ENCODE measurements around the gene GPR158. TPM values are rescaled to one million over a fixed set of nuclear protein-coding genes. Genes with fewer than 3 reads are reported as not detected.
"Not testable (repeated sequence)": the region's sequence is repeated elsewhere in the genome, so short reads cannot be mapped to it uniquely, and the experiment has no call there.

Gene GPR158
- total RNA-seq, 1 experiment from 2014 or later = 12.3 TPM

DNA sequence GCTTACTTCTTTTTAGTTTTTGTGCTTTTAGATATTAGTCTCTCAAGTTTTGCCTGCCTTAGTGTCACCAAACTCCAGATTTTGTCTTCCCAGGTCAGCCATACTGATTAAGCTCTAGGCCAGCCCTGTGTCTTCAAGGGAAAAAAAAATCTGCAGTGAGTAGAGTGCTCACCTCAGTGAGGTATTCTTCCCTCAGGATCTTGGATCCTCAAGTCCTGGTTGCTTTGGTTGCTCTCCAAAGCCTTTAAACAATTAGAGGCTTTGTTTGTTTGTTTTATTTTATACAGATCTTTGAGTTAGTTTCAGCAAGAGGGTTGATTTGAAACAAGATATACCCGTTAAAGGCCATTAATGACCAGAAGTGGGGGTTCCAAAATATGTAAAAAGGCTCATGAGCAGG is 165.2 kb downstream of the GPR158 start:
- in situ Hi-C loops (cut with HindIII; ENCODE audit: low pct_unique_long_range_greater_than_20kb, low sequenced_read_pairs) = no loop called here
- DNase-seq (ENCODE audit: low read depth, low spot score) = no peak

- in situ Hi-C loops (cut with HindIII; ENCODE audit: low pct_unique_long_range_greater_than_20kb, low sequenced_read_pairs) = no loop called here
Observed at GRCh38 chr10:25349520-25349919, 174.7 kb downstream of the GPR158 start.

GRCh38 chr10:25356609-25357008 is 181.8 kb downstream of the GPR158 start:
- no peak for DNase-seq (ENCODE audit: low read depth, low spot score)
- in situ Hi-C loops (cut with HindIII; ENCODE audit: low pct_unique_long_range_greater_than_20kb, low sequenced_read_pairs) = no loop called here

More at GRCh38 chr10:25349520-25349919, 174.7 kb downstream of the GPR158 start:
- no peak for DNase-seq (ENCODE audit: low read depth, low spot score)

- no peak for DNase-seq (ENCODE audit: low read depth, low spot score)
- in situ Hi-C loops (cut with HindIII; ENCODE audit: low pct_unique_long_range_greater_than_20kb, low sequenced_read_pairs) = no loop called here
Observed at GRCh38 chr10:25357269-25357668, 182.5 kb downstream of the GPR158 start.

GRCh38 chr10:25382029-25382810 is 207.4 kb downstream of the GPR158 start:
- no peak for DNase-seq (ENCODE audit: low read depth, low spot score)
- in situ Hi-C loops (cut with HindIII; ENCODE audit: low pct_unique_long_range_greater_than_20kb, low sequenced_read_pairs) = no loop called here

DNA sequence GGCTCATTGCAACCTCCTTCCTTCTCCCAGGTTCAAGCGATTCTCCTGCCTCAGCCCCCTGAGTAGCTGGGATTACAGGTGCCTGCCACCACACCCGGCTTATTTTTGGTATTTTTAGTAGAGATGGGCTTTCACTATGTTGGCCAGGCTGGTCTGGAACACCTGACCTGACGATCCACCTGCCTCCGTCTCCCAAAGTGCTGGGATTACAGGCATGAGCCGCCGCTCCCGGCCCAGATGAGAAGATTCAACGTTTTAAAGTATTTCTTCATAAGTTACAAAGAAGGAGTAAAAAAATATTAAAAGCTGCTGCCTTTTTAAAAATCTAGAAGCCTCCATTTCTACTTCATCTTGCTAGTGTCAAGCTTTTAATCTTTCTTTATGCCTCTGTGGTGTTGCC is 208.1 kb downstream of the GPR158 start:
- in situ Hi-C loops (cut with HindIII; ENCODE audit: low pct_unique_long_range_greater_than_20kb, low sequenced_read_pairs); DNase-seq (ENCODE audit: low read depth, low spot score): not testable (repeated sequence)

DNA sequence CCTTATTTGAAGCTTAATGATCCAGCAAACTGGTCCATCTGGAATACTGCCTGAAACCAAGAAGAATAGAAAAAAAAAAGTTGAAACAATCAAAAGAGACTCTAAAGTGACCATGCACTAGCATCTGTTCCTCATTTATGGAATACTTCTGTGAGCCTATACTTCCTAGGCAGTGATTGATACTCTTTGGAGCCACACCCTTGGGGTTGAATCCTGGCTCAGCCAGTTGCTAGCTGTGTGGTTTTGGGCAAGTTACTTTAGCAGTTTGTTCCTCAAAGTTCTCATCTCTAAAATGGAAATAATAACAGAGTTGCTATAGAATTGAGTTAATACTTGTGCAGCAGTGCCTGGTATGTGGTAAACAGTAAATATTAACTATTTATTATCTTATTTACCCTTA is 208.9 kb downstream of the GPR158 start:
- DNase-seq (ENCODE audit: low read depth, low spot score) = no peak
- in situ Hi-C loops (cut with HindIII; ENCODE audit: low pct_unique_long_range_greater_than_20kb, low sequenced_read_pairs) = no loop called here

- DNase-seq (ENCODE audit: low read depth, low spot score) = no peak
- in situ Hi-C loops (cut with HindIII; ENCODE audit: low pct_unique_long_range_greater_than_20kb, low sequenced_read_pairs) = no loop called here
Observed at GRCh38 chr10:25384618-25385017, 209.8 kb downstream of the GPR158 start.

DNA sequence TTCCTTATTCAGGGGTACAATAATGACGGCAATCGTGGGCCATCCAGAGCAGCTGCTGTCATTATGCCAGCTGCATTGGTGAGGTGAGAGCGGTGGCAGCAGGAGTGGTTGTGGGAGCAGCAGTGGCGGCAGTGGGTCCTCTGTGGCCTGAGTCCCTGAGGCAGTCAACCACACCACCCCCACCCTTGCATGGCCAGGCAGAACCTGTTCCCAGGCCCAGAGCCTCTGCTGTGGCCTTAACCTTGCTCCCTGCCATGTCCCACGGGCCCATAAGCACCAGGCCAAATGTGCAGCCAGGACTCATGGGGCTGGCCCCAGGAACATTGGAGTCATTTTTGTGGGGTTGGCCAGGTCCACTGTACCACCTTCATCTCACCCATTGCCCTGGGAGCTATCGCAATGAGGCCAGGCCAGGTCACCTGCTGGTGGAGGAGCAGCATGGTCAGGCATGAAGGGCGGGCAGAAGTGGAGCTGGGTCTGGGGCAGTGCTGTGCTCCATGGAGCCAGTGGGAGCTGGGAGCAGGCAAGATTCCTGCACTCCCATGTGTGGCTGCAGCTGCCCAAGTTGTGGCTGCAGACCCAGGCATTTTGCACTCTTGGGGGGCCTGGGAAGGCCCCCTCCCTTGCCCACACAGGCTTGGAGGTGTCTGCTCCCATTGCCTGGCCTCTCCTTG is 213.5 kb downstream of the GPR158 start:
- in situ Hi-C loops (cut with HindIII; ENCODE audit: low pct_unique_long_range_greater_than_20kb, low sequenced_read_pairs) = no loop called here
- DNase-seq (ENCODE audit: low read depth, low spot score) = no peak

DNA sequence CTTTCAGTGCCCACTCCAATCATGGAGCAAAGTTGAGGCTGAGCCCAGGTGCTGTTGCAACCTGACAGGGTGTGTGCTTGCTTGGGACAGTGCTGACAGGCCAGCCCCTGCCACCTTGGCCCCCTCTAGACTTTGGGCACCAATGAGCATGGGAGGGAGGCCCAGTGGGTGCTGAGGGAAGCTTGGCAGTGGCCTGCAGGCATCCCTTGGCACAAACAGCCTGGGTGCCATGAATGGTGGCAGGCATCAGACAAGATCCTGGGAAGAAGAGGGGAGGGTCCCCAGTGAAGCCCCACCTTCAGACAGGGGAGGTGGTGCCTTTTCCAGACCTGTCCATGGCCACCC is 214.0 kb downstream of the GPR158 start:
- in situ Hi-C loops (cut with HindIII; ENCODE audit: low pct_unique_long_range_greater_than_20kb, low sequenced_read_pairs) = no loop called here
- DNase-seq (ENCODE audit: low read depth, low spot score) = no peak

GRCh38 chr10:25390733-25391132 is 215.9 kb downstream of the GPR158 start:
- no peak for DNase-seq (ENCODE audit: low read depth, low spot score)
- in situ Hi-C loops (cut with HindIII; ENCODE audit: low pct_unique_long_range_greater_than_20kb, low sequenced_read_pairs) = no loop called here

- in situ Hi-C loops (cut with HindIII; ENCODE audit: low pct_unique_long_range_greater_than_20kb, low sequenced_read_pairs) = no loop called here
- DNase-seq (ENCODE audit: low read depth, low spot score) = no peak
Observed at GRCh38 chr10:25392132-25392531, 217.3 kb downstream of the GPR158 start.

GRCh38 chr10:25393621-25394020 is 218.8 kb downstream of the GPR158 start:
- in situ Hi-C loops (cut with HindIII; ENCODE audit: low pct_unique_long_range_greater_than_20kb, low sequenced_read_pairs) = no loop called here
- no peak for DNase-seq (ENCODE audit: low read depth, low spot score)

GRCh38 chr10:25398680-25399079 is 223.9 kb downstream of the GPR158 start:
- in situ Hi-C loops (cut with HindIII; ENCODE audit: low pct_unique_long_range_greater_than_20kb, low sequenced_read_pairs) = no loop called here
- no peak for DNase-seq (ENCODE audit: low read depth, low spot score)

DNA sequence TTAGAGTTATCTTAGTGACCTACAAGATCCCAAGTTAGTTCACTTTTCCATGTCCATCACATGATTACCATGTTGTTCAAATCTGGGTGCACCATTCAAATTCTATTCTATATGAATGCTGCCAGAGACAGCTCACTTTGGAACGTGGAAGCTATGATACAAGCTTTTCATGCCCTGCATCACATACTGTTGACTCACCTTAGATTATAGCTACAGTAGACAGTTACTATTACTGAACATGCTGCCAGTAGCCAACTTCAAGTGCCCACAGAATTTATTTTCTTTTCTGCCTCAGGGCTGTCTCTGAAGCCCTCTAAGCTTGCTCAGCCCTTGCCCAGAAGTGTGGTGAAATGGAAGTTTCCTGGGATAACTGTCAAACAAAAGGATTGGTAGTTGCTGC is 231.1 kb downstream of the GPR158 start:
- in situ Hi-C loops (cut with HindIII; ENCODE audit: low pct_unique_long_range_greater_than_20kb, low sequenced_read_pairs) = no loop called here
- no peak for DNase-seq (ENCODE audit: low read depth, low spot score)

DNA sequence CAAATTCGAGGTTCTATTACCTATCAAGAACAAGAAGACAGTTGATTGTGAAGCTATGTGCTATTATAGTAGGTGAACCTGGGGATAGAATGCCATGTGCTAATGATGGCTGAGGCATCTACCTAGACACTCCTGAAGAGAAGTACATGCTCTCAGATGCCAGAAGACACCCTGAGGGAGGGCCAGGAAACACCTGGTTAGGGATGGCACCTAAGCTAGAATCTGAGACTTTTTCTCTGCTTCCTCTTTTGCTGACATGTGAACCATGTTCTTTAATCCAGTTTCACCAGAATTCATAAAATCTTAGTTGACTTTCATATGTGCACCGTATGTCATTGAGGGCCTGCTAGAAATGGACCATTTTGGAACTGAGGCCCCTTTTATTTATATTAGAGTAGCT is 242.8 kb downstream of the GPR158 start:
- DNase-seq (ENCODE audit: low read depth, low spot score) = no peak
- in situ Hi-C loops (cut with HindIII; ENCODE audit: low pct_unique_long_range_greater_than_20kb, low sequenced_read_pairs) = no loop called here

DNA sequence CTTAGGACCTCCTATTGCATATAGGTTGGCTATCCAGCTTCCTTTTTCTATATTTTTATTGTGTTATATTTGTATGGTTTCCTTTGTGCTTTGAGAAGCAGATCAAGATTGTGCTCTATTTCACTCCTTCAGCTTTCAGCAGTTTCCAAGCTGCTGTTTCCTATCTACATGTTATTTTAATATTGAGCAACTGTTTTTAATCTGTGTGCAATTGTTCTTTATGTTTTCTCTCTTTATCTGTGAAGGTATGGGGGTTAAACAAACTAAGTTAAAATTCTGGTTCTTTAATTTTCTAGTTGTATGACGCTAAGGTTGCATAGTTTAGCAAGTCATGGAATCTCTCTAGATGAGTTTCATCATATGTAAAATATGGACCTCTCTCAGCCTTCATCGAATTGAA is 251.0 kb downstream of the GPR158 start:
- DNase-seq (ENCODE audit: low read depth, low spot score) = no peak
- in situ Hi-C loops (cut with HindIII; ENCODE audit: low pct_unique_long_range_greater_than_20kb, low sequenced_read_pairs) = no loop called here

DNA sequence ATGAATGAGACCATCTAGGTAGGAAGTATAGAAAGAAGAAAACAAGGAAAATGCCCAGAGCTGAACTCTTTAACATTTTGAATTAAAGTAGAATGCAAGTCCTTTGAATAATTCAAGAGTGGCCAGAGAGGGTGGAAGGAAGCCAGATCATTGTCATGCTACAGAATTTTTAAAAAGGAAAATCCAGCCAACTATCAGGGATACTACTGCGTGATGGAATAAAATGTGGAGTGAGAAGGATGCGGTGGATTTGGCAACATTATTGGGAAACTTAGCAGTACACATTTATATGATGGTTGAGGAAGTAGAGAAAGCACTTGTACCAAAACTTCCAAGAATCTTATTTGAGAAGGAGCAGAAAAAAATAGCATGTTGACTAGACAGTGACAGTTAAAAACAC is 261.6 kb downstream of the GPR158 start:
- DNase-seq (ENCODE audit: low read depth, low spot score) = no peak
- in situ Hi-C loops (cut with HindIII; ENCODE audit: low pct_unique_long_range_greater_than_20kb, low sequenced_read_pairs) = no loop called here

GRCh38 chr10:25441270-25441669 is 266.5 kb downstream of the GPR158 start:
- in situ Hi-C loops (cut with HindIII; ENCODE audit: low pct_unique_long_range_greater_than_20kb, low sequenced_read_pairs) = no loop called here
- DNase-seq (ENCODE audit: low read depth, low spot score) = no peak

Data from SK-MEL-5 (cell line).